Ishikawa (cell line): ENCODE data around the gene TUBB4B.

Source experiments
- CEBPB ChIP-seq: IDR thresholded peaks from 2 replicates; pipeline ENCODE4 v1.6.1; 2012
- EP300 ChIP-seq: IDR thresholded peaks from 2 replicates; pipeline ENCODE4 v1.6.1; 2012; ENCODE audit warnings: borderline replicate concordance
- RAD21 ChIP-seq: IDR thresholded peaks from 2 replicates; pipeline ENCODE4 v1.6.1; 2012; ENCODE audit warnings: low read depth
- TAF1 ChIP-seq: IDR thresholded peaks from 2 replicates; pipeline ENCODE4 v1.6.1; 2012; ENCODE audit warnings: low read depth, mild to moderate bottlenecking
- TF ChIP-seq, protein P1 (sequence below): IDR thresholded peaks from 2 replicates; pipeline ENCODE4 v1.6.1; 2012; ENCODE audit warnings: low read depth, mild to moderate bottlenecking
- TF ChIP-seq, protein P2 (sequence below): IDR thresholded peaks from 2 replicates; pipeline ENCODE4 v1.6.1; 2012

DNA sequence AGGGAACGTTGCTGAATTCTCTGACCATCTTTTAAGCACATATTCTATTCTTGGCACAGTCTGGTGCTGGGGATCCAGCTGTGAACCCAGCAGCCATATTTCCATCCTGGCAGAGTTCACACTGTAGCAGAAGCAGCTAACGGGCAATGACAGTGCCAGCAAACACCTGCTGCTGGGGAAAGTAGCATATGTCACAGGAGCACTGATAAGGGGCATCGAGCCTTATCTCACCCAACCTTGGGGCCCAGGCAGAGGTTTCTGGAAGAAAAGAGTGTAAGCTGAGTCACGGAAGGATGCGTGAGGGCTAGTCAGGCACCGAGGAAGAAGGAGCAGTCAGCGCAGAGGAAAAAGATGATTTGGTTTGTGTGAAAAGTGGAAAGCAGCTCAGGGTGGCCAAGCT lies 34.5 kb upstream of the TUBB4B start:
- TF ChIP-seq TAF1 (no peak), EP300 (no peak), RAD21 (no peak), CEBPB (no peak)
- TF ChIP-seq, protein P1, sequence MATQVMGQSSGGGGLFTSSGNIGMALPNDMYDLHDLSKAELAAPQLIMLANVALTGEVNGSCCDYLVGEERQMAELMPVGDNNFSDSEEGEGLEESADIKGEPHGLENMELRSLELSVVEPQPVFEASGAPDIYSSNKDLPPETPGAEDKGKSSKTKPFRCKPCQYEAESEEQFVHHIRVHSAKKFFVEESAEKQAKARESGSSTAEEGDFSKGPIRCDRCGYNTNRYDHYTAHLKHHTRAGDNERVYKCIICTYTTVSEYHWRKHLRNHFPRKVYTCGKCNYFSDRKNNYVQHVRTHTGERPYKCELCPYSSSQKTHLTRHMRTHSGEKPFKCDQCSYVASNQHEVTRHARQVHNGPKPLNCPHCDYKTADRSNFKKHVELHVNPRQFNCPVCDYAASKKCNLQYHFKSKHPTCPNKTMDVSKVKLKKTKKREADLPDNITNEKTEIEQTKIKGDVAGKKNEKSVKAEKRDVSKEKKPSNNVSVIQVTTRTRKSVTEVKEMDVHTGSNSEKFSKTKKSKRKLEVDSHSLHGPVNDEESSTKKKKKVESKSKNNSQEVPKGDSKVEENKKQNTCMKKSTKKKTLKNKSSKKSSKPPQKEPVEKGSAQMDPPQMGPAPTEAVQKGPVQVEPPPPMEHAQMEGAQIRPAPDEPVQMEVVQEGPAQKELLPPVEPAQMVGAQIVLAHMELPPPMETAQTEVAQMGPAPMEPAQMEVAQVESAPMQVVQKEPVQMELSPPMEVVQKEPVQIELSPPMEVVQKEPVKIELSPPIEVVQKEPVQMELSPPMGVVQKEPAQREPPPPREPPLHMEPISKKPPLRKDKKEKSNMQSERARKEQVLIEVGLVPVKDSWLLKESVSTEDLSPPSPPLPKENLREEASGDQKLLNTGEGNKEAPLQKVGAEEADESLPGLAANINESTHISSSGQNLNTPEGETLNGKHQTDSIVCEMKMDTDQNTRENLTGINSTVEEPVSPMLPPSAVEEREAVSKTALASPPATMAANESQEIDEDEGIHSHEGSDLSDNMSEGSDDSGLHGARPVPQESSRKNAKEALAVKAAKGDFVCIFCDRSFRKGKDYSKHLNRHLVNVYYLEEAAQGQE: no peak
- TF ChIP-seq, protein P2, sequence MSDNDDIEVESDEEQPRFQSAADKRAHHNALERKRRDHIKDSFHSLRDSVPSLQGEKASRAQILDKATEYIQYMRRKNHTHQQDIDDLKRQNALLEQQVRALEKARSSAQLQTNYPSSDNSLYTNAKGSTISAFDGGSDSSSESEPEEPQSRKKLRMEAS: no peak
